Upper lobe of left lung (tissue), 4 donors: ENCODE results near the gene TOMM7.

Source experiments
- EP300 ChIP-seq, 4 donors: sonication (generic); formaldehyde crosslinking; IDR thresholded peaks; one replicate each; pipeline ENCODE4 v1.5.1; 2017; ENCODE audit warnings: antibody characterized with exemption in 4 of 4, control low read depth in 2 of 4
- POLR2A ChIP-seq, 4 donors: fragments of 450-650 bp; IDR thresholded peaks; one replicate each; pipeline ENCODE4 v1.5.1; 2016 to 2017; ENCODE audit warnings: antibody characterized with exemption in 4 of 4, mild to moderate bottlenecking in 2 of 4
- TF ChIP-seq, protein P1 (sequence below), 6 experiments: fragments of 450-650 bp in 4 of 6; fragments of 200-600 bp in 2 of 6; sonication (generic) in 2 of 6; IDR thresholded peaks; one replicate each; pipeline ENCODE4 v1.5.1; 2016 to 2019; ENCODE audit warnings: antibody characterized with exemption in 6 of 6

DNA sequence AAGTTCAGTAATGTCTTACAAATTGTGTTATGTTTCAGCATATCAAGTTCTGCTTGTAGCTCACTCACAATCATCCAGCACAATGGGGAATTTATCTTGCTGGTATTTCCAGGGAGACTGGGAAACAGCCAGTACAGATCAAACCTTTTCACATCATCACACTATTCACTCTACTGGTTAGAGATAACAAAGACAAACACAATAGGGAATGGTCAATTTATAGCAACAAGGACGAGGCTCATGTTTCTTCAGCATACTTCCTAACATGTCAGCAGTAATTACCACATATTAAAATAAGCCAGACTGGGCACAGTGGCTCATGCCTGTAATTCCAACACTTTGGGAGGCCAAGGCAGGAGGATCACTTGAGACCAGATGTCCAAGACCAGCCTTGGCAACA lies 38.3 kb downstream of the TOMM7 start:
- TF ChIP-seq EP300 (IDR thresholded peaks at IDR 0.05) (no peak), POLR2A (IDR thresholded peaks at IDR 0.05) (no peak)
- TF ChIP-seq, protein P1, sequence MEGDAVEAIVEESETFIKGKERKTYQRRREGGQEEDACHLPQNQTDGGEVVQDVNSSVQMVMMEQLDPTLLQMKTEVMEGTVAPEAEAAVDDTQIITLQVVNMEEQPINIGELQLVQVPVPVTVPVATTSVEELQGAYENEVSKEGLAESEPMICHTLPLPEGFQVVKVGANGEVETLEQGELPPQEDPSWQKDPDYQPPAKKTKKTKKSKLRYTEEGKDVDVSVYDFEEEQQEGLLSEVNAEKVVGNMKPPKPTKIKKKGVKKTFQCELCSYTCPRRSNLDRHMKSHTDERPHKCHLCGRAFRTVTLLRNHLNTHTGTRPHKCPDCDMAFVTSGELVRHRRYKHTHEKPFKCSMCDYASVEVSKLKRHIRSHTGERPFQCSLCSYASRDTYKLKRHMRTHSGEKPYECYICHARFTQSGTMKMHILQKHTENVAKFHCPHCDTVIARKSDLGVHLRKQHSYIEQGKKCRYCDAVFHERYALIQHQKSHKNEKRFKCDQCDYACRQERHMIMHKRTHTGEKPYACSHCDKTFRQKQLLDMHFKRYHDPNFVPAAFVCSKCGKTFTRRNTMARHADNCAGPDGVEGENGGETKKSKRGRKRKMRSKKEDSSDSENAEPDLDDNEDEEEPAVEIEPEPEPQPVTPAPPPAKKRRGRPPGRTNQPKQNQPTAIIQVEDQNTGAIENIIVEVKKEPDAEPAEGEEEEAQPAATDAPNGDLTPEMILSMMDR (IDR thresholded peaks at IDR 0.05) = no peak
